ENCODE data around the gene MCUR1. TPM values are rescaled to one million over a fixed set of nuclear protein-coding genes. Genes with fewer than 3 reads are reported as not detected.
A peak's percentile ranks its signal among the peaks of the same experiment; 100 is the strongest.

Gene MCUR1
- total and polyA plus RNA-seq, 10 of the 15 experiments (the other 5 are each of a cell fraction or from before 2014, with no cell fraction given) = 4.4 to 43.9 (median 18.3) TPM

GRCh38 chr6:13795041-13795750 is 19.2 kb downstream of the MCUR1 start:
- ChIA-PET POLR2A (interaction anchor here (0.6 kb wide), 4 partner anchors 21 to 1369 kb away, joined by 3 to 6 read pairs (median 4); no protein-coding TSS in a partner anchor), SMC1A (ENCODE audit: uncharacterized antibody, unreplicated experiment) (interaction anchor here (0.6 to 2.2 kb wide), 25 partner anchors 10 to 411 kb away, joined by 3 to 15 read pairs (median 3); partner anchors contain the start of gene MCUR1), RAD21 (ENCODE audit: unreplicated experiment) (interaction anchor here (0.7 to 5.2 kb wide), 15 partner anchors 10 to 349 kb away, joined by 3 to 41 read pairs (median 4); partner anchors contain the start of gene MCUR1), CTCF (interaction anchor here (0.6 to 4.2 kb wide), 38 partner anchors 9 to 1502 kb away, joined by 3 to 39 read pairs (median 4); partner anchors contain the start of genes MCUR1, NOL7 and SIRT5)
- H3K36me3 ChIP-seq (ENCODE audit: control insufficient read depth in 2 of 2, insufficient read depth in 2 of 2, low read length in 1 of 2) = peaks cover 1 to 12% of the 10 kb centered on the region in 2 experiments; a peak in 3 of 4 replicates
- H3K4me1 ChIP-seq (ENCODE audit: control insufficient read depth, insufficient read depth, low read length) = peaks cover 8% of the 10 kb centered on the region; the same call in 1 of the 2 replicates
- H3K79me2 ChIP-seq (ENCODE audit: control insufficient read depth, insufficient read depth, low read length) = no peaks in the 10 kb centered on the region
- no peaks in the 10 kb centered on the region for H4K20me1 ChIP-seq (ENCODE audit: control insufficient read depth, insufficient read depth)
- no peaks in the 10 kb centered on the region for H3K9me3 ChIP-seq (replicated peaks; ENCODE audit: control insufficient read depth, insufficient read depth, low read length)
- in situ Hi-C loops (cut with MboI) = no loop called here
- WGBS (ENCODE audit: insufficient coverage, insufficient replicate concordance, low lambda C conversion rate, missing lambda C conversion rate) = 49% methylated on average over 8 of the region's 8 CpGs
- intact Hi-C loops (cut with micrococcal nuclease; ENCODE audit: unreplicated experiment) = loop anchor here (2.0 to 10.0 kb wide), 6 partner anchors 77 to 350 kb away; no protein-coding TSS in a partner anchor
- ATAC-seq (peak; percentile 100), DNase-seq (ENCODE audit: low read depth, low spot score) (peak; percentile 71), FAIRE-seq (peak; percentile 96)
- H2AFZ ChIP-seq (ENCODE audit: control insufficient read depth, low read depth, low read length) = no peak overlapping the region
- H3K27me3 ChIP-seq (replicated peaks in 1 of 2; ENCODE audit: control insufficient read depth in 2 of 2, insufficient read depth in 2 of 2, low read length in 1 of 2) = no peaks in the 10 kb centered on the region
- no TSS peak for BruUV-seq (replicated peaks)
- peak overlapping the region; percentile 31; the same call in 1 of the 2 replicates for H3K4me2 ChIP-seq (ENCODE audit: control insufficient read depth, insufficient read depth)
- H3K4me3 ChIP-seq = no peak overlapping the region
- H3K27ac ChIP-seq (ENCODE audit: control insufficient read depth, insufficient read depth) = no peak overlapping the region
- H3K9ac ChIP-seq (ENCODE audit: control insufficient read depth, insufficient read depth, low read length) = no peak overlapping the region
- TF ChIP-seq, protein P1, sequence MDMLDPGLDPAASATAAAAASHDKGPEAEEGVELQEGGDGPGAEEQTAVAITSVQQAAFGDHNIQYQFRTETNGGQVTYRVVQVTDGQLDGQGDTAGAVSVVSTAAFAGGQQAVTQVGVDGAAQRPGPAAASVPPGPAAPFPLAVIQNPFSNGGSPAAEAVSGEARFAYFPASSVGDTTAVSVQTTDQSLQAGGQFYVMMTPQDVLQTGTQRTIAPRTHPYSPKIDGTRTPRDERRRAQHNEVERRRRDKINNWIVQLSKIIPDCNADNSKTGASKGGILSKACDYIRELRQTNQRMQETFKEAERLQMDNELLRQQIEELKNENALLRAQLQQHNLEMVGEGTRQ (IDR thresholded peaks at IDR 0.05; ENCODE audit: borderline replicate concordance, low read depth, low read length) = no peak
- TF ChIP-seq SMAD1 (IDR thresholded peaks at IDR 0.05; ENCODE audit: low read depth, partially characterized antibody) = no peak
- TF ChIP-seq ZNF384 (IDR thresholded peaks at IDR 0.05; ENCODE audit: borderline replicate concordance, low read depth, low read length) = peak; percentile 95
- TF ChIP-seq SIN3A (IDR thresholded peaks at IDR 0.05; ENCODE audit: low read depth, low read length) = no peak
- no peak for TF ChIP-seq ZBED1 (IDR thresholded peaks at IDR 0.05; ENCODE audit: borderline replicate concordance)
- TF ChIP-seq ATF7 (IDR thresholded peaks at IDR 0.05; ENCODE audit: low read depth) = peak; percentile 61
- no peak for TF ChIP-seq IKZF1 (conservative IDR thresholded peaks at IDR 0.05)
- no peak for TF ChIP-seq HDAC6 (IDR thresholded peaks at IDR 0.05; ENCODE audit: unreplicated experiment)
- TF ChIP-seq CREB1 (IDR thresholded peaks at IDR 0.05; ENCODE audit: low read depth) = 0 out of 2 replicates have a peak, but pooled peaks have one; percentile 29
- TF ChIP-seq POU2F2 (IDR thresholded peaks at IDR 0.05; ENCODE audit: borderline replicate concordance, low read depth, low read length) = peak; percentile 52; the same call in 1 of the 3 replicates
- TF ChIP-seq HSF1 (IDR thresholded peaks at IDR 0.05; ENCODE audit: low read depth, low read length) = no peak
- TF ChIP-seq, protein P2, sequence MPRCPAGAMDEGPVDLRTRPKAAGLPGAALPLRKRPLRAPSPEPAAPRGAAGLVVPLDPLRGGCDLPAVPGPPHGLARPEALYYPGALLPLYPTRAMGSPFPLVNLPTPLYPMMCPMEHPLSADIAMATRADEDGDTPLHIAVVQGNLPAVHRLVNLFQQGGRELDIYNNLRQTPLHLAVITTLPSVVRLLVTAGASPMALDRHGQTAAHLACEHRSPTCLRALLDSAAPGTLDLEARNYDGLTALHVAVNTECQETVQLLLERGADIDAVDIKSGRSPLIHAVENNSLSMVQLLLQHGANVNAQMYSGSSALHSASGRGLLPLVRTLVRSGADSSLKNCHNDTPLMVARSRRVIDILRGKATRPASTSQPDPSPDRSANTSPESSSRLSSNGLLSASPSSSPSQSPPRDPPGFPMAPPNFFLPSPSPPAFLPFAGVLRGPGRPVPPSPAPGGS (IDR thresholded peaks at IDR 0.05; ENCODE audit: borderline replicate concordance, insufficient read depth, low read depth, low read length, poor library complexity, severe bottlenecking) = no peak
- no peak for TF ChIP-seq RB1 (IDR thresholded peaks at IDR 0.05; ENCODE audit: borderline replicate concordance)
- TF ChIP-seq SUPT20H (IDR thresholded peaks at IDR 0.05; ENCODE audit: borderline replicate concordance, control insufficient read depth, low read depth, low read length) = no peak
- TF ChIP-seq POLR2AphosphoS5 (IDR thresholded peaks at IDR 0.05; ENCODE audit: low read length) = no peak
- TF ChIP-seq HDGF (IDR thresholded peaks at IDR 0.05) = 0 out of 2 replicates have a peak, but pooled peaks have one; percentile 20
- TF ChIP-seq, protein P3, sequence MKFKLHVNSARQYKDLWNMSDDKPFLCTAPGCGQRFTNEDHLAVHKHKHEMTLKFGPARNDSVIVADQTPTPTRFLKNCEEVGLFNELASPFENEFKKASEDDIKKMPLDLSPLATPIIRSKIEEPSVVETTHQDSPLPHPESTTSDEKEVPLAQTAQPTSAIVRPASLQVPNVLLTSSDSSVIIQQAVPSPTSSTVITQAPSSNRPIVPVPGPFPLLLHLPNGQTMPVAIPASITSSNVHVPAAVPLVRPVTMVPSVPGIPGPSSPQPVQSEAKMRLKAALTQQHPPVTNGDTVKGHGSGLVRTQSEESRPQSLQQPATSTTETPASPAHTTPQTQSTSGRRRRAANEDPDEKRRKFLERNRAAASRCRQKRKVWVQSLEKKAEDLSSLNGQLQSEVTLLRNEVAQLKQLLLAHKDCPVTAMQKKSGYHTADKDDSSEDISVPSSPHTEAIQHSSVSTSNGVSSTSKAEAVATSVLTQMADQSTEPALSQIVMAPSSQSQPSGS (IDR thresholded peaks at IDR 0.05; ENCODE audit: low read length) = peak; percentile 57
- TF ChIP-seq MTA2 (IDR thresholded peaks at IDR 0.05; ENCODE audit: low read depth) = 0 out of 2 replicates have a peak, but pooled peaks have one; percentile 30
- no peak for TF ChIP-seq CREM (IDR thresholded peaks at IDR 0.05; ENCODE audit: low read depth)

Data from GM12878 (cell line).